Ishikawa (cell line): ENCODE measurements around the gene RPTOR.

Experiments
- CEBPB ChIP-seq: IDR thresholded peaks from 2 replicates; pipeline ENCODE4 v1.6.1; 2012
- CREB1 ChIP-seq: IDR thresholded peaks from 2 replicates; pipeline ENCODE4 v1.6.1; 2012; ENCODE audit warnings: low read depth
- EGR1 ChIP-seq: IDR thresholded peaks from 2 replicates; pipeline ENCODE4 v1.6.1; 2012
- EP300 ChIP-seq: IDR thresholded peaks from 2 replicates; pipeline ENCODE4 v1.6.1; 2012; ENCODE audit warnings: borderline replicate concordance
- FOXM1 ChIP-seq: IDR thresholded peaks from 2 replicates; pipeline ENCODE4 v1.6.1; 2012; ENCODE audit warnings: low read depth, borderline replicate concordance
- MAX ChIP-seq: IDR thresholded peaks from 2 replicates; pipeline ENCODE4 v1.6.1; 2012
- NFIC ChIP-seq: IDR thresholded peaks from 2 replicates; pipeline ENCODE4 v1.6.1; 2012
- RAD21 ChIP-seq: IDR thresholded peaks from 2 replicates; pipeline ENCODE4 v1.6.1; 2012; ENCODE audit warnings: low read depth
- REST ChIP-seq: IDR thresholded peaks from 2 replicates; pipeline ENCODE4 v1.6.1; 2012; ENCODE audit warnings: low read depth, mild to moderate bottlenecking
- TAF1 ChIP-seq: IDR thresholded peaks from 2 replicates; pipeline ENCODE4 v1.6.1; 2012; ENCODE audit warnings: low read depth, mild to moderate bottlenecking
- TCF12 ChIP-seq: IDR thresholded peaks from 2 replicates; pipeline ENCODE4 v1.6.1; 2012; ENCODE audit warnings: low read depth
- TEAD4 ChIP-seq: IDR thresholded peaks from 2 replicates; pipeline ENCODE4 v1.6.1; 2012
- YY1 ChIP-seq: IDR thresholded peaks from 2 replicates; pipeline ENCODE4 v1.6.1; 2012; ENCODE audit warnings: low read depth
- ZBTB7A ChIP-seq: IDR thresholded peaks from 2 replicates; pipeline ENCODE4 v1.6.1; 2012; ENCODE audit warnings: low read depth
- TF ChIP-seq, protein P1 (sequence below): IDR thresholded peaks from 2 replicates; pipeline ENCODE4 v1.6.1; 2012

The RPTOR gene

DNA sequence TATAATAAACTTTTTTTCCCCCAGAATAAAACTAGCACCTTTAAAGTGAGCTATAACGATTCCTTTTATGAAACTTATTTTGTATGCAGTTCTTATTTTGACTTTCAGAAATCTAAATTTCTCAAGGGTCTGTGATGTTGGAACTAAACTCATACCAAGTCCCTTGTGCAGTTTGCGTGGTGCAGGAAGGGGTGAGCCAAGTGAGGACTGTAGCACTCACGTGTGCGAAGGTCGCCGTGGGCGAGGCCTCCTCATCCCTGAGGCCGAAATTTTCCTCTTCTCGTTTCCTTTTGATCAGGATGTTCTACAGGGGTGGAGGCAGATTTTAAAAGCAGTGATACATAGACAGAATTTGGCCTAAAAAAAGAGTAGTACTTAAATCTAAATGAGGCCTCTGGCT, 73.7 kb downstream of the RPTOR start:
- TF ChIP-seq TCF12 = no peak
- no peak for TF ChIP-seq RAD21
- TF ChIP-seq REST = no peak
- no peak for TF ChIP-seq NFIC
- TF ChIP-seq FOXM1 = no peak
- TF ChIP-seq CREB1 = no peak
- no peak for TF ChIP-seq MAX
- no peak for TF ChIP-seq ZBTB7A
- no peak for TF ChIP-seq TEAD4
- TF ChIP-seq CEBPB = no peak
- no peak for TF ChIP-seq EGR1
- TF ChIP-seq TAF1 = no peak
- no peak for TF ChIP-seq EP300
- TF ChIP-seq, protein P1, sequence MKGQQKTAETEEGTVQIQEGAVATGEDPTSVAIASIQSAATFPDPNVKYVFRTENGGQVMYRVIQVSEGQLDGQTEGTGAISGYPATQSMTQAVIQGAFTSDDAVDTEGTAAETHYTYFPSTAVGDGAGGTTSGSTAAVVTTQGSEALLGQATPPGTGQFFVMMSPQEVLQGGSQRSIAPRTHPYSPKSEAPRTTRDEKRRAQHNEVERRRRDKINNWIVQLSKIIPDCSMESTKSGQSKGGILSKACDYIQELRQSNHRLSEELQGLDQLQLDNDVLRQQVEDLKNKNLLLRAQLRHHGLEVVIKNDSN = no peak
- no peak for TF ChIP-seq YY1

- TF ChIP-seq EGR1 = peak; percentile 72; the same call in 1 of the 2 replicates
- TF ChIP-seq CEBPB = 0 out of 2 replicates have a peak, but pooled peaks have one; percentile 23
- TF ChIP-seq MAX = 0 out of 2 replicates have a peak, but pooled peaks have one; percentile 13
- TF ChIP-seq CREB1 = no peak
- peak; percentile 87 for TF ChIP-seq TEAD4
- TF ChIP-seq FOXM1 = no peak
- TF ChIP-seq TCF12 = peak; percentile 49
- TF ChIP-seq, protein P1 = no peak
These were observed 75.0 kb downstream of the RPTOR start for GRCh38 chr17:80619535-80620235.

DNA sequence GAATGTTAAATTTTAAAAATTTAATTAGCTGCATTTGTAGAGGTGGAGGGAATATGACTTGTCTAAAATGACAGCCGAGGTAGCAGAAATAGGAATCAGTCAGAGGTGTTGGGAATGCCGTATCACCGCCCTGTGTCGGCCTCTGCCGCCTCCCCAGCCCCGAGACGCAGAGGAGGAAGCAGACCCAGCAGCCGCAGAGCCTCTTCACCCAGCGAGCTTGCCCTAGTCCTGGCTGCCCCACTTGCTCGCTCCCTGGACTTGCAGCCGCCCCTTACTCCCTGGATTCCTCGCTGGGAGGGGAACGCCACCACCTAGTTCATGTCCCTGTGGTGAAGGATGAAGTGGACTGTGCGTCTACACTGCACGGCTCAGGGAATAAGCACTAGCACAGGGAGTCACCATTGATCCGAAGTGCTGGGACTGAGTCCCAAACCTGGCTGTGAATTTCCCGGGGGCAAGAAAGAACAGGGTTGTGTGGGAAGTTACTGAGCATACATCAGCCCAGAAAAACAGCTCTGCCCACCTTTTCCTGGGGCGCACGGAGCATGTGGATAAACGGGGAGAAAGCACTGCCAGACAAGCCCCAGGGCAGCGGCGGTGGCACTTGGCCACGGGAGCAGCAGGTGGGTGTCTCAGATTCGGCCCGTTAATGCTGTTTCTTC, 76.8 kb downstream of the RPTOR start:
- TF ChIP-seq TAF1 (no peak), EP300 (no peak), REST (no peak), YY1 (no peak), MAX (no peak)

DNA sequence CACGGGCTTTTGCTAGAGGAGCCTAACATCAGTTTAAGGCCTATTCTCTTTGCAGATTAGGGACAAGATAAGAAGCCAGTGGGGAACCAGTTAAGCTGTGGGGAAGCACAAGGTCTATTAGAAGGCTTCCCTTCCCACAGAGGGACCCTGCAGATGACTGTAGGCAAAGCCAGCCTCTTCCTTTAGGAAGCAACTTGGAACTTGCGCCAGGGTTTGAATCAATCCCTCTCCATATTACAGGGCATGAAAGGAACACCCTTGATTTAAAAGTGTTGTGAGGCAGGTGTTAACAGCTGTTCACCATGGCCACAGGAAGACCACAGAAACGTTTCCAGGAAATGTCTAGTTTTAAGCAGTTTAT, 77.3 kb downstream of the RPTOR start:
- TF ChIP-seq TCF12 (no peak), REST (no peak), EP300 (no peak), NFIC (no peak)

DNA sequence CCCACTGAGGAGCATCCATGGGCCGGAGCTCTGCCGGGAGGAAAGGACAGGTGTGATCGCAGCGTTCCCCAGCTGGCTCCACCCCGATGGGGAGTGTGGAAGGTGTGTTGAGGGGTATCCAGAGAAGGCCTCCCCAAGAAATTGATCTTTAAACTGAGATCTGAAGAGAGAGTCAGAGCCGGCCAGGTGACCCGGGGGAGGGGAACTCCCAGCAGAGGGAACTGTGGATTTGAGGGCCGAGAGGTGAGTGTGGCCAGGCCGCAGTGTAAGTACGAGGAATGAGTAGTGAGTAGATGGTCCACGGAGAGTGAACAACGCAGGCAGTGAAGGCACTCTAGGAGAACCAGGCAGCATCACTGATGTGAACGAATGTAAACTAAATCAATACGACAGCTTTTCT, 80.2 kb downstream of the RPTOR start:
- TF ChIP-seq CEBPB = no peak
- no peak for TF ChIP-seq MAX
- no peak for TF ChIP-seq CREB1
- TF ChIP-seq, protein P1 = no peak
- no peak for TF ChIP-seq TAF1
- TF ChIP-seq YY1 = no peak
- TF ChIP-seq FOXM1 = no peak
- no peak for TF ChIP-seq NFIC
- no peak for TF ChIP-seq RAD21
- TF ChIP-seq ZBTB7A = no peak
- no peak for TF ChIP-seq EP300
- no peak for TF ChIP-seq EGR1
- no peak for TF ChIP-seq REST
- no peak for TF ChIP-seq TCF12
- TF ChIP-seq TEAD4 = no peak
